Testis (tissue), 2 donors: ENCODE measurements around the gene TNFAIP3.

Experiments used
- POLR2A ChIP-seq: fragments of 450-650 bp; IDR thresholded peaks from one replicate; pipeline ENCODE4 v1.6.1; 2017; ENCODE audit warnings: antibody characterized with exemption, mild to moderate bottlenecking, moderate library complexity
- TF ChIP-seq, protein P1 (sequence below), 3 experiments: fragments of 450-650 bp in 2 of 3; fragments of 200-600 bp in 1 of 3; sonication (generic) in 1 of 3; IDR thresholded peaks; one replicate each; pipeline ENCODE4 v1.5.1; 2016 to 2019; ENCODE audit warnings: antibody characterized with exemption in 3 of 3, mild to moderate bottlenecking in 2 of 3, moderate library complexity in 1 of 3

DNA sequence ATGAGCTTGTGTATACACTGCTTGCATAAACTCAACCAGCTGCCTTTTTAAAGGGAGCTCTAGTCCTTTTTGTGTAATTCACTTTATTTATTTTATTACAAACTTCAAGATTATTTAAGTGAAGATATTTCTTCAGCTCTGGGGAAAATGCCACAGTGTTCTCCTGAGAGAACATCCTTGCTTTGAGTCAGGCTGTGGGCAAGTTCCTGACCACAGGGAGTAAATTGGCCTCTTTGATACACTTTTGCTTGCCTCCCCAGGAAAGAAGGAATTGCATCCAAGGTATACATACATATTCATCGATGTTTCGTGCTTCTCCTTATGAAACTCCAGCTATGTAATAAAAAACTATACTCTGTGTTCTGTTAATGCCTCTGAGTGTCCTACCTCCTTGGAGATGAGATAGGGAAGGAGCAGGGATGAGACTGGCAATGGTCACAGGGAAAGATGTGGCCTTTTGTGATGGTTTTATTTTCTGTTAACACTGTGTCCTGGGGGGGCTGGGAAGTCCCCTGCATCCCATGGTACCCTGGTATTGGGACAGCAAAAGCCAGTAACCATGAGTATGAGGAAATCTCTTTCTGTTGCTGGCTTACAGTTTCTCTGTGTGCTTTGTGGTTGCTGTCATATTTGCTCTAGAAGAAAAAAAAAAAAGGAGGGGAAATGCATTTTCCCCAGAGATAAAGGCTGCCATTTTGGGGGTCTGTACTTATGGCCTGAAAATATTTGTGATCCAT, 15.3 kb downstream of the TNFAIP3 start:
- TF ChIP-seq, protein P1, sequence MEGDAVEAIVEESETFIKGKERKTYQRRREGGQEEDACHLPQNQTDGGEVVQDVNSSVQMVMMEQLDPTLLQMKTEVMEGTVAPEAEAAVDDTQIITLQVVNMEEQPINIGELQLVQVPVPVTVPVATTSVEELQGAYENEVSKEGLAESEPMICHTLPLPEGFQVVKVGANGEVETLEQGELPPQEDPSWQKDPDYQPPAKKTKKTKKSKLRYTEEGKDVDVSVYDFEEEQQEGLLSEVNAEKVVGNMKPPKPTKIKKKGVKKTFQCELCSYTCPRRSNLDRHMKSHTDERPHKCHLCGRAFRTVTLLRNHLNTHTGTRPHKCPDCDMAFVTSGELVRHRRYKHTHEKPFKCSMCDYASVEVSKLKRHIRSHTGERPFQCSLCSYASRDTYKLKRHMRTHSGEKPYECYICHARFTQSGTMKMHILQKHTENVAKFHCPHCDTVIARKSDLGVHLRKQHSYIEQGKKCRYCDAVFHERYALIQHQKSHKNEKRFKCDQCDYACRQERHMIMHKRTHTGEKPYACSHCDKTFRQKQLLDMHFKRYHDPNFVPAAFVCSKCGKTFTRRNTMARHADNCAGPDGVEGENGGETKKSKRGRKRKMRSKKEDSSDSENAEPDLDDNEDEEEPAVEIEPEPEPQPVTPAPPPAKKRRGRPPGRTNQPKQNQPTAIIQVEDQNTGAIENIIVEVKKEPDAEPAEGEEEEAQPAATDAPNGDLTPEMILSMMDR (IDR thresholded peaks at IDR 0.05): no peak
- TF ChIP-seq POLR2A: no peak
